MCF 10A (cell line): ENCODE data around the gene SLC6A19. TPM values are rescaled to one million over a fixed set of nuclear protein-coding genes. Genes with fewer than 3 reads are reported as not detected.

Experiments
- BruUV-seq: library from RNA; stranded (reverse); fragments of 400-500 nt; replicated peaks from 2 replicates; lab custom pipeline; 2021; lab: Mats Ljungman, UMichigan
- CTCF ChIA-PET: fragments of 300-600 bp; sonication (Branson Sonifier 250); formaldehyde crosslinking; extraction: SDS; loops from one replicate; lab custom pipeline; 2021; ENCODE audit warnings: antibody characterized with exemption, inconsistent platforms; lab: Yijun Ruan, JAX
- POLR2A ChIA-PET: fragments of 300-600, 350-650 bp; sonication (Branson Sonifier 250); formaldehyde crosslinking; extraction: SDS; loops from one replicate; lab custom pipeline; 2020; ENCODE audit warnings: antibody characterized with exemption, inconsistent platforms; lab: Yijun Ruan, JAX
- DNase-seq: peaks from one replicate; pipeline ENCODE4 v3.0.0-alpha.2; 2018; ENCODE audit not compliant: unreplicated experiment
- H3K27ac Mint-ChIP-seq: one replicate; pipeline ENCODE4 v1.8.0; 2022; ENCODE audit warnings: mild to moderate bottlenecking, low read depth, mixed read lengths; ENCODE audit not compliant: unreplicated experiment
- H3K27me3 Mint-ChIP-seq: one replicate; pipeline ENCODE4 v1.8.0; 2022; ENCODE audit warnings: mixed read lengths; ENCODE audit not compliant: insufficient read depth, unreplicated experiment
- H3K36me3 Mint-ChIP-seq: one replicate; pipeline ENCODE4 v1.8.0; 2022; ENCODE audit warnings: mild to moderate bottlenecking, moderate library complexity, mixed read lengths; ENCODE audit not compliant: insufficient read depth, unreplicated experiment
- H3K4me1 Mint-ChIP-seq: one replicate; pipeline ENCODE4 v1.8.0; 2022; ENCODE audit warnings: mixed read lengths; ENCODE audit not compliant: insufficient read depth, unreplicated experiment
- H3K4me3 Mint-ChIP-seq: one replicate; pipeline ENCODE4 v1.8.0; 2022; ENCODE audit warnings: mild to moderate bottlenecking, moderate library complexity, mixed read lengths; ENCODE audit not compliant: unreplicated experiment
- H3K9me3 Mint-ChIP-seq: one replicate; pipeline ENCODE4 v1.8.0; 2022; ENCODE audit warnings: mixed read lengths; ENCODE audit not compliant: unreplicated experiment
- CTCF ChIP-seq: fragments of 200-600 bp; IDR thresholded peaks from one replicate; pipeline ENCODE4 v1.8.0; 2022; ENCODE audit warnings: antibody characterized with exemption, mild to moderate bottlenecking; ENCODE audit not compliant: unreplicated experiment
- intact Hi-C: fragments of 100-400 bp; cut with micrococcal nuclease; formaldehyde crosslinking; loops from 2 replicates; pipeline ENCODE4 v1.14.1; 2022
- total RNA-seq: library from RNA; stranded (reverse); gene quantifications from 2 replicates; pipeline ENCODE4 v1.2.3, GENCODE V29; 2022

SLC6A19 gene
- total RNA-seq, 1 experiment from 2014 or later, result not detected

GRCh38 chr5:1165864-1166263, 35.5 kb upstream of the SLC6A19 start:
- Mint-ChIP-seq H3K27ac (no peak overlapping the region), H3K27me3 (peaks cover 3% of the 10 kb centered on the region), H3K9me3 (no peaks in the 10 kb centered on the region), H3K4me1 (peaks cover 23% of the 10 kb centered on the region), H3K4me3 (no peak overlapping the region), H3K36me3 (no peaks in the 10 kb centered on the region)
- intact Hi-C loops, result loop anchor here (5.0 to 10.0 kb wide), 3 partner anchors 164 to 494 kb away; partner anchors contain the start of gene CLPTM1L
- DNase-seq, result no peak
- ChIA-PET POLR2A (interaction anchor here (0.8 kb wide), 1 partner anchor 100 kb away, joined by 5 read pairs; no protein-coding TSS in a partner anchor), CTCF (interaction anchor here (0.9 to 2.6 kb wide), 3 partner anchors 9 to 477 kb away, joined by 3 to 11 read pairs (median 4); no protein-coding TSS in a partner anchor)
- BruUV-seq, result no TSS peak
- no peak for TF ChIP-seq CTCF

- H3K36me3 Mint-ChIP-seq, result no peaks in the 10 kb centered on the region
- DNase-seq, result no peak
- TF ChIP-seq CTCF, result no peak
- peaks cover 8% of the 10 kb centered on the region for H3K27me3 Mint-ChIP-seq
- no peak overlapping the region for H3K4me3 Mint-ChIP-seq
- POLR2A ChIA-PET, result no interaction called here
- peaks cover 23% of the 10 kb centered on the region for H3K4me1 Mint-ChIP-seq
- H3K9me3 Mint-ChIP-seq, result no peaks in the 10 kb centered on the region
- intact Hi-C loops, result loop anchor here (5.0 to 10.0 kb wide), 3 partner anchors 164 to 494 kb away; partner anchors contain the start of gene CLPTM1L
- CTCF ChIA-PET, result no interaction called here
- no TSS peak for BruUV-seq
- no peak overlapping the region for H3K27ac Mint-ChIP-seq
Measured at GRCh38 chr5:1166370-1166769, 35.0 kb upstream of the SLC6A19 start.

- no peaks in the 10 kb centered on the region for H3K9me3 Mint-ChIP-seq
- POLR2A ChIA-PET, result interaction anchor here (1.3 to 1.8 kb wide), 2 partner anchors 49 to 476 kb away, joined by 3 to 5 read pairs; no protein-coding TSS in a partner anchor
- BruUV-seq, result no TSS peak
Measured at GRCh38 chr5:1167361-1167727, 34.1 kb upstream of the SLC6A19 start.

More at GRCh38 chr5:1167361-1167727, 34.1 kb upstream of the SLC6A19 start:
- intact Hi-C loops, result loop anchor here (1.0 to 10.0 kb wide), 4 partner anchors 165 to 495 kb away; partner anchors contain the start of gene CLPTM1L
- TF ChIP-seq CTCF, result no peak
- Mint-ChIP-seq H3K27me3 (peaks cover 12% of the 10 kb centered on the region), H3K4me1 (peaks cover 15% of the 10 kb centered on the region), H3K4me3 (no peak overlapping the region), H3K36me3 (no peaks in the 10 kb centered on the region), H3K27ac (no peak overlapping the region)
- CTCF ChIA-PET, result interaction anchor here (0.6 to 4.1 kb wide), 33 partner anchors 10 to 1036 kb away, joined by 3 to 51 read pairs (median 4); partner anchors contain the start of genes BRD9 and TRIP13
- DNase-seq, result no peak
